ENCODE results near the gene KIF19. TPM values are rescaled to one million over a fixed set of nuclear protein-coding genes. Genes with fewer than 3 reads are reported as not detected.

The KIF19 gene
- total and polyA plus RNA-seq, 2 of the 8 experiments (the other 6 are each of a cell fraction or from before 2014, with no cell fraction given) = 0.52 to 0.77 TPM

- no peak overlapping the region for H4K8ac ChIP-seq (ENCODE audit: extremely low read depth, insufficient read depth, low read length)
- no peaks in the 10 kb centered on the region; a peak in 1 of 7 replicates for H3K27me3 ChIP-seq (replicated peaks in 1 of 4; ENCODE audit: control insufficient read depth in 3 of 4, extremely low read depth in 1 of 4, insufficient read depth in 3 of 4, low read length in 3 of 4)
- no peak overlapping the region for H3K23ac ChIP-seq (ENCODE audit: insufficient read length)
- H4K5ac ChIP-seq (ENCODE audit: insufficient read length, low read depth, low read length) = no peak overlapping the region
- no peak overlapping the region for H2BK20ac ChIP-seq (ENCODE audit: low read length)
- ChIA-PET CTCF (ENCODE audit: partially characterized antibody) (interaction anchor here (0.8 to 7.2 kb wide), 13 partner anchors 9 to 195 kb away, joined by 3 to 57 read pairs (median 3); partner anchors contain the start of gene BTBD17), POLR2A (ENCODE audit: partially characterized antibody) (interaction anchor here (1.0 to 1.3 kb wide), 2 partner anchors 9 to 82 kb away, joined by 3 read pairs; no protein-coding TSS in a partner anchor)
- no peak overlapping the region for H2AK5ac ChIP-seq (ENCODE audit: low read depth, low read length)
- no peak overlapping the region for H3K4me3 ChIP-seq (ENCODE audit: extremely low read depth in 1 of 4, insufficient read depth in 2 of 4, low read depth in 3 of 4, low read length in 4 of 4)
- H2AFZ ChIP-seq (ENCODE audit: low read length) = no peak overlapping the region
- no peak overlapping the region for H4K91ac ChIP-seq (replicated peaks; ENCODE audit: insufficient read length, low read length)
- no peak overlapping the region for H3K4ac ChIP-seq (replicated peaks; ENCODE audit: insufficient read length, low read depth, low read length)
- no peak overlapping the region for H3K4me2 ChIP-seq (ENCODE audit: insufficient read depth in 1 of 2, low read depth in 2 of 2, low read length in 2 of 2)
- DNase-seq (ENCODE audit: low read depth in 1 of 2, low spot score in 2 of 2) (no peak), FAIRE-seq (no peak)
- no peaks in the 10 kb centered on the region for H4K20me1 ChIP-seq (replicated peaks in 1 of 2; ENCODE audit: control insufficient read depth in 1 of 2, insufficient read depth in 2 of 2, low read length in 2 of 2)
- no peak overlapping the region for H3K9ac ChIP-seq (replicated peaks in 1 of 4; ENCODE audit: extremely low read depth in 1 of 4, low read depth in 3 of 4, low read length in 3 of 4)
- H2BK5ac ChIP-seq (ENCODE audit: low read depth, low read length) = peak overlapping the region; percentile 44; the same call in 1 of the 2 replicates
- H3K27ac ChIP-seq (ENCODE audit: low read depth, low read length) = no peak overlapping the region
- peak overlapping the region; percentile 68; the same call in 1 of the 2 replicates for H2BK12ac ChIP-seq (ENCODE audit: low read depth, low read length)
- H3K56ac ChIP-seq (replicated peaks; ENCODE audit: insufficient read length, low read depth, low read length) = no peak overlapping the region
- H3K79me1 ChIP-seq (ENCODE audit: low read depth, low read length) = no peaks in the 10 kb centered on the region
- peaks cover 0 to 3% (median 1%) of the 10 kb centered on the region in 4 experiments; a peak in 3 of 7 replicates for H3K4me1 ChIP-seq (replicated peaks in 1 of 4; ENCODE audit: control insufficient read depth in 3 of 4, insufficient read depth in 4 of 4, low read length in 3 of 4)
- H3K18ac ChIP-seq (ENCODE audit: extremely low read depth, low read length) = 0 out of 2 replicates have a peak overlapping the region, but pooled peaks have one; percentile 32
- no peaks in the 10 kb centered on the region for H3K79me2 ChIP-seq (ENCODE audit: control insufficient read depth in 1 of 2, insufficient read depth in 2 of 2, low read length in 2 of 2)
- no peak overlapping the region for H2BK120ac ChIP-seq (replicated peaks; ENCODE audit: low read depth, low read length)
- WGBS, 2 experiments (ENCODE audit: extremely low coverage in 1 of 2, insufficient coverage in 1 of 2, insufficient read length in 1 of 2, insufficient replicate concordance in 2 of 2, low coverage in 1 of 2, low lambda C conversion rate in 2 of 2, missing lambda C conversion rate in 1 of 2) = 93% methylated on average over 12 of the region's 12 CpGs; no CpG with 5 or more reads in 1 of the 2 experiments
- H3K9me3 ChIP-seq (ENCODE audit: insufficient read depth in 2 of 2, low read depth in 1 of 2, low read length in 1 of 2) = no peaks in the 10 kb centered on the region
- no peaks in the 10 kb centered on the region for H3K23me2 ChIP-seq (ENCODE audit: low read depth, low read length)
- H3K14ac ChIP-seq (ENCODE audit: insufficient read length) = no peak overlapping the region
- H2BK15ac ChIP-seq (ENCODE audit: low read length) = no peak overlapping the region
- H3K36me3 ChIP-seq (ENCODE audit: control insufficient read depth in 2 of 4, insufficient read depth in 4 of 4, low read length in 3 of 4) = no peaks in the 10 kb centered on the region
- TF ChIP-seq, protein P1, sequence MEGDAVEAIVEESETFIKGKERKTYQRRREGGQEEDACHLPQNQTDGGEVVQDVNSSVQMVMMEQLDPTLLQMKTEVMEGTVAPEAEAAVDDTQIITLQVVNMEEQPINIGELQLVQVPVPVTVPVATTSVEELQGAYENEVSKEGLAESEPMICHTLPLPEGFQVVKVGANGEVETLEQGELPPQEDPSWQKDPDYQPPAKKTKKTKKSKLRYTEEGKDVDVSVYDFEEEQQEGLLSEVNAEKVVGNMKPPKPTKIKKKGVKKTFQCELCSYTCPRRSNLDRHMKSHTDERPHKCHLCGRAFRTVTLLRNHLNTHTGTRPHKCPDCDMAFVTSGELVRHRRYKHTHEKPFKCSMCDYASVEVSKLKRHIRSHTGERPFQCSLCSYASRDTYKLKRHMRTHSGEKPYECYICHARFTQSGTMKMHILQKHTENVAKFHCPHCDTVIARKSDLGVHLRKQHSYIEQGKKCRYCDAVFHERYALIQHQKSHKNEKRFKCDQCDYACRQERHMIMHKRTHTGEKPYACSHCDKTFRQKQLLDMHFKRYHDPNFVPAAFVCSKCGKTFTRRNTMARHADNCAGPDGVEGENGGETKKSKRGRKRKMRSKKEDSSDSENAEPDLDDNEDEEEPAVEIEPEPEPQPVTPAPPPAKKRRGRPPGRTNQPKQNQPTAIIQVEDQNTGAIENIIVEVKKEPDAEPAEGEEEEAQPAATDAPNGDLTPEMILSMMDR (IDR thresholded peaks at IDR 0.05; ENCODE audit: control extremely low read depth in 1 of 3, insufficient read depth in 1 of 3, low read depth in 1 of 3, low read length in 3 of 3) = no peak
- TF ChIP-seq KDM5A (IDR thresholded peaks at IDR 0.05; ENCODE audit: low read length) (no peak), GTF2F1 (IDR thresholded peaks at IDR 0.05; ENCODE audit: borderline replicate concordance, low read depth, low read length) (no peak), NRF1 (IDR thresholded peaks at IDR 0.05; ENCODE audit: low read depth, low read length) (no peak), YY1 (IDR thresholded peaks at IDR 0.05; ENCODE audit: low read depth, low read length) (no peak), POLR2AphosphoS5 (IDR thresholded peaks at IDR 0.05; ENCODE audit: low read depth, low read length) (no peak), EGR1 (IDR thresholded peaks at IDR 0.05; ENCODE audit: borderline replicate concordance, low read depth, low read length) (no peak), HDAC6 (IDR thresholded peaks at IDR 0.05; ENCODE audit: low read depth, low read length) (no peak), RFX5 (IDR thresholded peaks at IDR 0.05; ENCODE audit: borderline replicate concordance, low read depth, low read length) (no peak), TEAD4 (IDR thresholded peaks at IDR 0.05; ENCODE audit: low read depth, low read length) (no peak), TBP (IDR thresholded peaks at IDR 0.05; ENCODE audit: low read depth, low read length) (no peak)
Measured at GRCh38 chr17:74394275-74394950, 68.4 kb downstream of the KIF19 start.

All from H1 (cell line).